Mononuclear cell (primary cell): ENCODE data around the gene UMOD. TPM values are rescaled to one million over a fixed set of nuclear protein-coding genes. Genes with fewer than 3 reads are reported as not detected.
"Not testable (repeated sequence)": the region's sequence is repeated elsewhere in the genome, so short reads cannot be mapped to it uniquely, and the experiment has no call there.

Experiments used
- H3K27me3 ChIP-seq: 2 replicates; pipeline ENCODE4 v1.6.0; 2011; ENCODE audit warnings: low read length, control low read depth; ENCODE audit not compliant: insufficient read depth
- H3K4me1 ChIP-seq: 2 replicates; pipeline ENCODE4 v1.5.1; 2011; ENCODE audit warnings: mild to moderate bottlenecking, low read length, control low read depth; ENCODE audit not compliant: insufficient read depth
- H3K4me3 ChIP-seq: 2 replicates; pipeline ENCODE4 v1.5.1; 2011; ENCODE audit warnings: mild to moderate bottlenecking, low read length, moderate library complexity
- H3K9me3 ChIP-seq: 2 replicates; pipeline ENCODE4 v1.5.1; 2011; ENCODE audit warnings: low read depth, mild to moderate bottlenecking, control low read depth, low read length
- total RNA-seq: library from RNA; depleted of rRNA; stranded (reverse); fragments of >200 nt; gene quantifications from one replicate; pipeline ENCODE4 v1.2.3, GENCODE V29; 2012

The UMOD gene
- total RNA-seq, 1 donor = not detected

- Histone ChIP-seq H3K4me3 (no peak overlapping the region), H3K4me1 (no peaks in the 10 kb centered on the region), H3K9me3 (no peaks in the 10 kb centered on the region)
Measured at GRCh38 chr16:20320592-20320991, 31.9 kb downstream of the UMOD start.

GRCh38 chr16:20320178-20320577 lies 32.3 kb downstream of the UMOD start:
- Histone ChIP-seq H3K27me3 (no peaks in the 10 kb centered on the region), H3K4me3 (no peak overlapping the region), H3K9me3 (no peaks in the 10 kb centered on the region), H3K4me1 (no peaks in the 10 kb centered on the region)

More at GRCh38 chr16:20320592-20320991, 31.9 kb downstream of the UMOD start:
- no peaks in the 10 kb centered on the region for H3K27me3 ChIP-seq

GRCh38 chr16:20319406-20319805 lies 33.1 kb downstream of the UMOD start:
- Histone ChIP-seq H3K27me3 (no peaks in the 10 kb centered on the region), H3K9me3 (no peaks in the 10 kb centered on the region), H3K4me1 (no peaks in the 10 kb centered on the region), H3K4me3 (no peak overlapping the region)

- no peak overlapping the region for H3K4me3 ChIP-seq
- H3K27me3 ChIP-seq = no peaks in the 10 kb centered on the region
- no peaks in the 10 kb centered on the region for H3K9me3 ChIP-seq
- H3K4me1 ChIP-seq = no peaks in the 10 kb centered on the region
Measured at GRCh38 chr16:20318437-20318836, 34.1 kb downstream of the UMOD start.

- H3K4me1 ChIP-seq = no peaks in the 10 kb centered on the region
- no peaks in the 10 kb centered on the region for H3K27me3 ChIP-seq
- H3K4me3 ChIP-seq = no peak overlapping the region
- no peaks in the 10 kb centered on the region for H3K9me3 ChIP-seq
Measured at GRCh38 chr16:20318006-20318405, 34.5 kb downstream of the UMOD start.

GRCh38 chr16:20317117-20317516 lies 35.4 kb downstream of the UMOD start:
- no peaks in the 10 kb centered on the region for H3K27me3 ChIP-seq
- H3K4me1 ChIP-seq = no peaks in the 10 kb centered on the region
- H3K9me3 ChIP-seq = no peaks in the 10 kb centered on the region
- H3K4me3 ChIP-seq = no peak overlapping the region

GRCh38 chr16:20316715-20317114 lies 35.8 kb downstream of the UMOD start:
- Histone ChIP-seq H3K9me3 (no peaks in the 10 kb centered on the region), H3K4me1 (no peaks in the 10 kb centered on the region), H3K4me3 (no peak overlapping the region), H3K27me3 (no peaks in the 10 kb centered on the region)

GRCh38 chr16:20315764-20316163 lies 36.8 kb downstream of the UMOD start:
- Histone ChIP-seq H3K4me3 (no peak overlapping the region), H3K27me3 (no peaks in the 10 kb centered on the region), H3K4me1 (no peaks in the 10 kb centered on the region), H3K9me3 (no peaks in the 10 kb centered on the region)

- Histone ChIP-seq H3K4me1 (no peaks in the 10 kb centered on the region), H3K4me3 (no peak overlapping the region), H3K9me3 (no peaks in the 10 kb centered on the region), H3K27me3 (no peaks in the 10 kb centered on the region)
Measured at GRCh38 chr16:20314575-20314974, 37.9 kb downstream of the UMOD start.

GRCh38 chr16:20313741-20314140 lies 38.8 kb downstream of the UMOD start:
- Histone ChIP-seq H3K4me1 (no peaks in the 10 kb centered on the region), H3K9me3 (no peaks in the 10 kb centered on the region), H3K27me3 (no peaks in the 10 kb centered on the region), H3K4me3 (no peak overlapping the region)

GRCh38 chr16:20312536-20313095 lies 39.9 kb downstream of the UMOD start:
- not testable (repeated sequence) for H3K9me3 ChIP-seq, H3K4me1 ChIP-seq, H3K4me3 ChIP-seq, H3K27me3 ChIP-seq

- Histone ChIP-seq H3K27me3 (no peaks in the 10 kb centered on the region), H3K4me3 (no peak overlapping the region), H3K4me1 (no peaks in the 10 kb centered on the region), H3K9me3 (no peaks in the 10 kb centered on the region)
Measured at GRCh38 chr16:20311548-20311947, 41.0 kb downstream of the UMOD start.

- Histone ChIP-seq H3K4me1 (no peaks in the 10 kb centered on the region), H3K4me3 (no peak overlapping the region), H3K27me3 (no peaks in the 10 kb centered on the region), H3K9me3 (no peaks in the 10 kb centered on the region)
Measured at GRCh38 chr16:20310421-20311395, 41.8 kb downstream of the UMOD start.

- Histone ChIP-seq H3K4me3 (no peak overlapping the region), H3K9me3 (no peaks in the 10 kb centered on the region), H3K27me3 (no peaks in the 10 kb centered on the region), H3K4me1 (no peaks in the 10 kb centered on the region)
Measured at GRCh38 chr16:20309786-20310185, 42.7 kb downstream of the UMOD start.

GRCh38 chr16:20308801-20309590 lies 43.5 kb downstream of the UMOD start:
- Histone ChIP-seq H3K4me3 (no peak overlapping the region), H3K27me3 (no peaks in the 10 kb centered on the region), H3K4me1 (no peaks in the 10 kb centered on the region), H3K9me3 (no peaks in the 10 kb centered on the region)
